Colonic mucosa (tissue), 4 donors: Measurements from ENCODE around the gene WDFY4. TPM values are rescaled to one million over a fixed set of nuclear protein-coding genes. Genes with fewer than 3 reads are reported as not detected.

Experiments
- DNase-seq: peaks from one replicate; pipeline ENCODE4 v3.0.0-alpha.2; 2020
- H3K27ac ChIP-seq: fragments of 200-600 bp; one replicate; pipeline ENCODE4 v1.8.0; 2021
- H3K27me3 ChIP-seq: fragments of 200-600 bp; one replicate; pipeline ENCODE4 v1.8.0; 2021
- H3K36me3 ChIP-seq: fragments of 200-600 bp; one replicate; pipeline ENCODE4 v1.8.0; 2021
- H3K4me1 ChIP-seq: fragments of 200-600 bp; one replicate; pipeline ENCODE4 v1.8.0; 2021; ENCODE audit warnings: mild to moderate bottlenecking
- H3K4me3 ChIP-seq: fragments of 200-600 bp; one replicate; pipeline ENCODE4 v1.8.0; 2021
- H3K9ac ChIP-seq, 2 donors: one replicate each; pipeline ENCODE4 v1.7.0; 2013; ENCODE audit warnings: control low read depth in 2 of 2, low read depth in 2 of 2, low read length in 2 of 2
- H3K9me3 ChIP-seq: fragments of 200-600 bp; one replicate; pipeline ENCODE4 v1.8.0; 2021
- intact Hi-C: fragments of 100-400 bp; cut with DNase I; formaldehyde crosslinking; loops from one replicate; pipeline ENCODE4 v1.14.1; 2022
- total RNA-seq, 2 donors: library from RNA; stranded (reverse); fragmentation: NEBNext Ultra II Directional in 1 of 2; extraction: Animal tissue kit (Norgen Biotek cat#: 25700) in 1 of 2; gene quantifications; one replicate each; pipeline ENCODE4 v1.2.1, GENCODE V29; 2021
- TF ChIP-seq, protein P1 (sequence below): fragments of 200-600 bp; IDR thresholded peaks from one replicate; pipeline ENCODE4 v1.8.0; 2022; ENCODE audit warnings: antibody characterized with exemption, mild to moderate bottlenecking
- donor health status: healthy.
- donor health status: DM: no; HTN: no; CAD: no.
- donor health status: DM: no; HTN: no; CAD: no.

WDFY4 gene
- total RNA-seq, 2 donors from 2014 or later = 1.5 to 1.6 TPM

DNA sequence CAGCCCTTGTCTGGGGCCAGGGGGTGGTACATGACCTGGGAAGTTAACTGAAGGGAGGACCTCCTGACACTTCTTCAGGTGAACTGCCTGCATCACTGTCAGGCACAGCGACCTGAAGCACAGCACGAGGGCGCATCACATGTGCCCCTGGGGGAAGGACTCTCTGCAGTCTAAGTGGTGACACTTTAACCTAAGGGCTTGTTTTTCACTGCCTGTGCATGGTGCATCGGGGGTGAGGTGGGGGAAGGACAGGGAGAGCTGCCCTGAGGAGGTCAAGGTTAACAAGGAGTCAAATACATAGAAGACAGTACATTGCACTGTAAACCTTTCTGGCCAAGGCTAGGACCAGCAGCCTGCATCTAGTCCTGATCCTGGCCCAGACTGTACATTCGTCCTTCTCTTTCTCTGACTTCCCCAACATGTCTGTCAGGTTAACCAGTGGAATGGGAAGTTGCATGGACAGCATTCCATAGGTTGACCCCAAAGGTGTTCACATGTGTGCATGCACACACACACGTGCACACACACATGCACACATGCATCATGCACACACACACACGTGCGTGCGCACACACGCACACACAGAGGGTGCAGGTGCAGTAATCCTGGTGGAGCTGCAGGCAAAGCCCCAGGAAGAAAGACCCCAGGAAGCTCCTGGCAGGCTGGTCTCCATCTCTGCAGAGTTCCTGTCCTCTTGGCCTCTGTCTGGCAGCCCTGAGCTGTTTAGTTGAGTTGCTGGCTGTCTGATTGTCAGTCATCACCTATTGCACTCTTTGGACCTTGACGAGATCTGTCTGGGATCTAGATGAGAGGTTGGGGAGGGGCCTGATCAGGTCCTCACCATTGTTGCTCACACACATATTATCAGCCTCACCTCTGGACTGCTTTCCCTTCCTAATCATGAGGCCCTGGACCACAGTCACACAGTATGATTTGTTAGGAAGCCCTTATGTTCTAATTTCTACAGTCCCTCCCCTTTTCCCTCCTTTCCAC lies 37.8 kb downstream of the WDFY4 start:
- intact Hi-C loops = no loop called here
- Histone ChIP-seq H3K36me3 (no peaks in the 10 kb centered on the region), H3K4me3 (no peak overlapping the region), H3K27me3 (no peaks in the 10 kb centered on the region), H3K27ac (no peak overlapping the region), H3K9me3 (no peaks in the 10 kb centered on the region), H3K4me1 (no peaks in the 10 kb centered on the region), H3K9ac (no peak overlapping the region)
- TF ChIP-seq, protein P1, sequence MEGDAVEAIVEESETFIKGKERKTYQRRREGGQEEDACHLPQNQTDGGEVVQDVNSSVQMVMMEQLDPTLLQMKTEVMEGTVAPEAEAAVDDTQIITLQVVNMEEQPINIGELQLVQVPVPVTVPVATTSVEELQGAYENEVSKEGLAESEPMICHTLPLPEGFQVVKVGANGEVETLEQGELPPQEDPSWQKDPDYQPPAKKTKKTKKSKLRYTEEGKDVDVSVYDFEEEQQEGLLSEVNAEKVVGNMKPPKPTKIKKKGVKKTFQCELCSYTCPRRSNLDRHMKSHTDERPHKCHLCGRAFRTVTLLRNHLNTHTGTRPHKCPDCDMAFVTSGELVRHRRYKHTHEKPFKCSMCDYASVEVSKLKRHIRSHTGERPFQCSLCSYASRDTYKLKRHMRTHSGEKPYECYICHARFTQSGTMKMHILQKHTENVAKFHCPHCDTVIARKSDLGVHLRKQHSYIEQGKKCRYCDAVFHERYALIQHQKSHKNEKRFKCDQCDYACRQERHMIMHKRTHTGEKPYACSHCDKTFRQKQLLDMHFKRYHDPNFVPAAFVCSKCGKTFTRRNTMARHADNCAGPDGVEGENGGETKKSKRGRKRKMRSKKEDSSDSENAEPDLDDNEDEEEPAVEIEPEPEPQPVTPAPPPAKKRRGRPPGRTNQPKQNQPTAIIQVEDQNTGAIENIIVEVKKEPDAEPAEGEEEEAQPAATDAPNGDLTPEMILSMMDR = no peak
- DNase-seq = no peak

DNA sequence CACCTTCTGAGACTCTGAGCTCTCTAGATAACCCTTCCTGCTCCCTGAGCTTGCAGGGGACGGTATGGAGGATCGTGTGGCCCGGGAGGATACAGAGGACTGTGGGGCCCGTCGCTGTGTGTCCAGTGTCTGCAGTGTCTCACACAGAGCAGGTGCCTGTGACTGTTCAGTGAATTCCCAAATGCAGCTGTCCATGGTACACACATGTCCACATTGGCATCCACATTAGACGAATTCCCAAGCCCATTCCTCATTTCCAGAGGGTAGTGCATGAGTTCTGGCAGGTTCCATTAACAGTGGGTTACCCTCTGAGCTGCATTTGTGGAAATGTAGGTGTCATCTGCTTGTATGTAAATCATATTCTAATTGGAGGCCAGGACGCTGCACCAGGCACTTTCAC lies 39.5 kb downstream of the WDFY4 start:
- no peak for DNase-seq
- TF ChIP-seq, protein P1 = no peak
- Histone ChIP-seq H3K9me3 (no peaks in the 10 kb centered on the region), H3K36me3 (no peaks in the 10 kb centered on the region), H3K9ac (no peak overlapping the region), H3K4me1 (no peaks in the 10 kb centered on the region), H3K4me3 (no peak overlapping the region), H3K27ac (no peak overlapping the region), H3K27me3 (no peaks in the 10 kb centered on the region)
- intact Hi-C loops = no loop called here

DNA sequence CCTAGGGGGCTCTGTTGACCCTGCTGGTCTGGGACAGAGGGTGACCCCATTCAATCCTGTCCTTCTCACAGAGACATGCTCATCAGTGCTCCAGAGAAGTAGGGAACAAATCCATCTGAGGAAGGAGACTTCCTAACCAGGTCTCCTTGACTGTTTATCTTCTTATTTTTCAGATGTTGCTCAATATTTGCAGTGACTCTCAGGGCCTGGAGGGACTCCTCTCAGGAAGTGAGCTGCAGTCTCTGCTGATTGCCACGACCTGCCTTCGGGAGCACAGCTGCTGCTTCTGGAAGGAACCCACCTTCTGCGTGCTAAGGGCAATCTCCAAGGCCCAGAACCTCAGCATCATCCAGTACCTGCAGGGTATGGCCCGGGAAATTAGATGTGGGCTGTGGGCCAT lies 41.0 kb downstream of the WDFY4 start:
- Histone ChIP-seq H3K36me3 (no peaks in the 10 kb centered on the region), H3K4me3 (no peak overlapping the region), H3K27me3 (no peaks in the 10 kb centered on the region), H3K4me1 (no peaks in the 10 kb centered on the region), H3K27ac (no peak overlapping the region), H3K9ac (no peak overlapping the region), H3K9me3 (no peaks in the 10 kb centered on the region)
- intact Hi-C loops = no loop called here
- TF ChIP-seq, protein P1 = no peak
- no peak for DNase-seq

DNA sequence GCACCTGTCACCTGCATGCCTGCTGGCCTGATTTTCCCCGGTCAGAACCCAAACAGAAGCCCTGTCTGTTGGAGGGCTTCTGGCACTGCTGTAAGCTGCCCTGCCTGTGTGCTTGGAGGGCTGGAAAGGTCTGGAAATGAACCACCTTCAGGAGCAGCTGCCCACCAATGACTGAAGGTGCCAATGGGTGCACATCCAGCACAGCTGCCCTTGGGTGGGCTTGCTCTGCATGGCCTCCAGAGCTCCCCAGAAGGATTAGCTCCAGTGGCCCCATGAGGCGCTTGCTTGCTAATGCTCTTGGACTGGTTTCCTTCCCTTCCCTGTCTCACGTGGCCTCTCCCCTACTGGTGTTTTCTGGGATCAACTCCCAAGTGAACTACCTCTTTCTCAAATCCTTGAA lies 43.2 kb downstream of the WDFY4 start:
- no peaks in the 10 kb centered on the region for H3K27me3 ChIP-seq
- no peaks in the 10 kb centered on the region for H3K4me1 ChIP-seq
- no peak overlapping the region for H3K9ac ChIP-seq
- TF ChIP-seq, protein P1 = no peak
- DNase-seq = no peak
- H3K9me3 ChIP-seq = no peaks in the 10 kb centered on the region
- no peak overlapping the region for H3K27ac ChIP-seq
- no peaks in the 10 kb centered on the region for H3K36me3 ChIP-seq
- no peak overlapping the region for H3K4me3 ChIP-seq
- intact Hi-C loops = no loop called here

DNA sequence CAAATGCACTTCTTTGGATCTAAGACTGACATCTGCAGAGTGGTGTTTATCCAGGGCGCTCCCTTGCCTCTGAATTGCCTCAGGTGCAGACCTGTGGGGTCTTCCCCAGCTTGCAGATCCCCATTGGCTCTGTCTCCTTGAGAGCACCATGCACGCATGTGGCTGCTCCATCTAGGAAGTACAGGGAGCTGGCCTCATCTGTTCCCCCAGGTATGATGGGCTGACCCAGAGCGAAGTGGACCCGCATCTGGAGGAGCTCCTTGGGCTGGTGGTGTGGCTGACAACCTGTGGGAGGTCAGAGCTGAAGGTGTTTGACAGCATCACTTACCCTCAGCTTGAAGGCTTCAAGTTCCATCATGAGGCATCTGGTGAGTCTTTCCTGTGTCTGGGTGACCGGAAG lies 44.5 kb downstream of the WDFY4 start:
- no peaks in the 10 kb centered on the region for H3K4me1 ChIP-seq
- TF ChIP-seq, protein P1 = no peak
- H3K4me3 ChIP-seq = no peak overlapping the region
- no peak overlapping the region for H3K9ac ChIP-seq
- no peaks in the 10 kb centered on the region for H3K36me3 ChIP-seq
- no peaks in the 10 kb centered on the region for H3K27me3 ChIP-seq
- intact Hi-C loops = no loop called here
- no peak overlapping the region for H3K27ac ChIP-seq
- DNase-seq = no peak
- H3K9me3 ChIP-seq = no peaks in the 10 kb centered on the region
